ENCODE measurements around the gene CRAT.

DNA sequence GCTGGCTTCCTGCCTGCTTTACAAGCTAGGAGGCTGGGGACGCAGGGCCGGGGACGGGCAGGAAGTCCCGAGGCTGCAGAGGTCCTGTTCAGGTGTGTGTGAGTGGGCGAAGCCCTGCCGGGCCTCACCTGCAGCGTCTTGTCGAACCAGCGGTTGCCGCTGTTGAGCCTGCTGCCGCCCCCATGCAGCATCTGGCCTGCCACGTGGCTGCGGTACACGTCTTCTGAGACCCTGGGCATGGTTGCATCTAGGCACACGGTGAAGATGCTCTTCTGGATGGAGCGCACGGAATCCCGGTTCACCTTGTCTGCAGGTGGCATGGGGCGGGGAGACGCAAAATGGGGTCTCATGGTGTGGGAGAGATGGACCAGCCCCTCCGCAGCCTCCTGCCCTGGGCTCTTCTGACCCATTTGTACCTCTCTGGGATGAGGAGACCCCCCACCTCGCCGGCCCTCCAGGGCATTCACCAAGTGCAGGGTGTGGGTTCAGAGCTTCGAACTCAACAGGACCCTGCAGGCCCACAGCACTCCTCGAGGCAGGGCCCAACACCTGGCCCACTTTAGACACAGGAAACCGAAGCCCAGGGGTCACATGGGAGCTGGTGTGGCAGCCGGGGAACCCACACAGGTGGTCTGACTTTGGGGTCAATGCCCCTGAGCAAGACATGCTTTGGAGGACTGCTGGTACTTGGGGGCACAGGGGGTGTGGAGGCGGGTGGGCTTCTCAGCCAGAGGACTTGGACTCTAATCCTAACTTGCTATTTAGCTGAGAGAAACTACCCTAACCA is 10.0 kb downstream of the CRAT start:
- TF ChIP-seq, protein P1, sequence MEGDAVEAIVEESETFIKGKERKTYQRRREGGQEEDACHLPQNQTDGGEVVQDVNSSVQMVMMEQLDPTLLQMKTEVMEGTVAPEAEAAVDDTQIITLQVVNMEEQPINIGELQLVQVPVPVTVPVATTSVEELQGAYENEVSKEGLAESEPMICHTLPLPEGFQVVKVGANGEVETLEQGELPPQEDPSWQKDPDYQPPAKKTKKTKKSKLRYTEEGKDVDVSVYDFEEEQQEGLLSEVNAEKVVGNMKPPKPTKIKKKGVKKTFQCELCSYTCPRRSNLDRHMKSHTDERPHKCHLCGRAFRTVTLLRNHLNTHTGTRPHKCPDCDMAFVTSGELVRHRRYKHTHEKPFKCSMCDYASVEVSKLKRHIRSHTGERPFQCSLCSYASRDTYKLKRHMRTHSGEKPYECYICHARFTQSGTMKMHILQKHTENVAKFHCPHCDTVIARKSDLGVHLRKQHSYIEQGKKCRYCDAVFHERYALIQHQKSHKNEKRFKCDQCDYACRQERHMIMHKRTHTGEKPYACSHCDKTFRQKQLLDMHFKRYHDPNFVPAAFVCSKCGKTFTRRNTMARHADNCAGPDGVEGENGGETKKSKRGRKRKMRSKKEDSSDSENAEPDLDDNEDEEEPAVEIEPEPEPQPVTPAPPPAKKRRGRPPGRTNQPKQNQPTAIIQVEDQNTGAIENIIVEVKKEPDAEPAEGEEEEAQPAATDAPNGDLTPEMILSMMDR (IDR thresholded peaks at IDR 0.05): no peak
- TF ChIP-seq EZH2phosphoT487 (IDR thresholded peaks at IDR 0.05): no peak
- no peak for TF ChIP-seq EZH2 (IDR thresholded peaks at IDR 0.05)

Measured in neural progenitor cell (in vitro differentiated cells).